Measurements from ENCODE around the gene U2SURP.
"Not testable (repeated sequence)": the region's sequence is repeated elsewhere in the genome, so short reads cannot be mapped to it uniquely, and the experiment has no call there.

Gene U2SURP

DNA sequence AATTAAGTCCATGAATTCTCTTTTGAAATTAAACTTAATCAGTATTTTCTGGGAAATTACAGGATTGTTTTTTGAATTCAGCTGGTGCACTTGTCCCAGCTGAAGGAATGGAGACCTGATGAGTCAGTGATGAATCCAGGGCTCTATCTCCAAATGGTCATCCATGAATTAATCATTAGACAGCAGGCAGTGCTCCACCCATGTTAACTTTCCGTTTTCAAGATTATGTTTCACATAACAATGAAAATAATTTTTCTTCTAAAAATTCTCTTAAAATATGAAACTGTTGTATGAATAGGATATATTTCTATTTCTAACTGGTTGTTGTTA is 24.0 kb upstream of the U2SURP start:
- no peak for DNase-seq

DNA sequence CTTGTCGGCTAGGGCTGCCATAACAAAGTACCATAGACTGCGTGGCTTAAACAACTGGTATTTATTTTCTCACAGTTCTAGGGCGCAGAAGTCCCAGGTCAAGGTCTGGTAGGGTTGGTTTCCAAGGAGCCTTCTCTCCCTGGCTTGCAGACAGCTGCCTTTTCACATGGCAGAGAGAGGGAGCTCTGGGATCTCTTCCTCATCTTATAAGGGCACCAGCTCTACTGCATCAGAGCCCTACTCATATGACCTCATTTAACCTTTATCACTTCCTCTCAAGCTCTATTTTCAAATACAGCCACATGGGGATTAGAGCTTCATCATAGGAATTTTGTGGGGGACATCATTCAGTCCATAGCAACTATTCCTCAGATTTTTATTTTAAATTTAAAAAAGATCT is 20.3 kb upstream of the U2SURP start:
- DNase-seq, result no peak

DNA sequence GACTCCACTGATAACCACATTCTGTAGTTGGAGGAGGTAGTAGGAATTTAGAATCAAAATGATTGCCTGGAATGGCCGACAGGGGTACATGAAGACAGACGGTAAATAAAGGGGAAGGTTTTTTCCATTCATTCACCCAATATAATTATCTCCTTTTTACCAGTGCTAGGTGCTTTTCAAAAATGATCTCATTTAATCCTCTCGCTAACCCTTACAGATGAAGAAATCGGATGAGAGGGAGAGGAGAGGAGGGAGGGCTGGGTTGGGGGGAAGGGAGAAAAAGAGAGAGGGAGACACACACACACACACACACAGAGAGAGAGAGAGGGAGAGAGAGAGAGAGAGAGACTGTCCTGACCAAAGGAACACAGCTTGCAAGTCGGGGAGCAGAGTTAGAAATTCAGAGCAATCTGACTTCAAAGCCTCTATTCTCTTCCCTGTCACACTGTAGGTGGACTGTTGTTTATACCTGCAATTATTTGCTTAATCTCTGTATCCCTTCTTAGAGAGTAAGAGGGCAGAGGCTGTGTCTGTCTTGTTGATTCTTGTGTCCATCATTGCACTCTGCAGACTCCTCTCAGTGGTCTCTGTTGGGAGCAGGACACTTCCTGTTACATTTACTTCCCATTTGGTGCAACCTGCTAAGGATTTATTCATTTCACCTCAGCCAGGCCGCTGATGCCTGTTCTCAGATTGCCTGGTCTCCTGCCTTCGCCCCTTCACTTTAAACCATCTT is 19.2 kb upstream of the U2SURP start:
- no peak for DNase-seq

DNA sequence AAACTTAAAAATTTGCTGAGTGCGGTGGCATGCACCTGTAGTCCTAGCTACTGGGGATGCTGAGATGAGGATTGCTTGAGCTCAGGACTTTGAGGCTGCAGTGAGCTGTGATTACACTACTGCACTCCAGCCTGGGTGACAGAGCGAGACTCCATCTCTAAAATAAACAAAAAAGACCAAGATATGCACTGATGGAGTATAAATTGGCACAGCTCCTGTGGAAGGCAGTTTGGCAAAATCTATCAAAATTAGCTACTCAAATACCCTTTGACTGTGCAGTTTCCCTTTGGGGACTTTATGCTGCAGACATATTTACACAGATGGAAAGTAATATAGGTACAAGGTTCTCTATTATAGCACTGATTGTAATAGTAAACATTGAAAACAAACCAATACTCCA is 18.1 kb upstream of the U2SURP start:
- DNase-seq, result no peak

DNA sequence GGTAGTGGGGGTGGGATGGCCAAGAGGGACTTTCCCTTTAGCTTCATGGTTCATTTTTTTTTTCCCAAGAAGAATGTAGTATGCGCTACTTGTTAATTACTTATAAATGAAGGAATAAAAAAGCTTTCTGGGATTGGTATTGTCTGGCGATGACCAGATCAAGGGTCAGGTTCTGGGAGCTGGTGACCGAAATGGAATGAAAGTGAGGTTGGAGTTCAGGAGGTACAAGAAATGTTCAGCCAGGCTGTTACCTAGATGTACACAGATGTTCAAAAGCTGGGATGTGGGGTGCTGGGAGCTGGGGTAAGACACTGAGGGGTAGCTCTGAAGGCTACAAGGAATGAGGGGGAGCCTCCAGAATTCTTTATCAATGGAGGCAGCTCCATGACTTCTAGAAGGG is 17.1 kb upstream of the U2SURP start:
- DNase-seq, result no peak

DNA sequence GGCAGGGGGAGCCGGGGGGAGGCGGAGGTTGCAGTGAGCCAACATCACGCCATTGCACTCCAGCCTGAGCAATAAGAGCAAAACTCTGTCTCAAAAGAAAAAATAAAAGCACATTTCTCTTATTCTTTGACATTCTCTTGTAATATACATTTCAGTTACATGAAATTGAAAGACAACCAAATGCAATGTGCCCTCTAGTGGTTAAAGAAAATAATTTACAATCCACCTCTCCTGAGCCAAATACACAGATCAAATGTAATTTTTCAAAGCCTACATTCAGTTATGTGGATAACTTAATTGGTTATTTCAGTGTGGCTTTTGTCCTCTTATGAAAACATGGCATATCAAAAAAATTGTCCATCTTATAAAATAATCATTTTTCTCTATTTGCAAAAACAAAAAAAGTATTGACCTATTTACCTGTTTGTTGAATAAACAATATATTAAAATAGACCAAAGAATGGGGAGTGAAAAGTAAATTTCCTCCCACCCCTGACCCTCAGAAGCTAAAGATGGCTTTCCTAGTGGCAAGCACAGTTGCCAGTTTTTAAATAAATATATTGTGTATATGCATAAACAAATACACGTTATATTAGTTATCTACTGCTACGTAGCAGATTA is 14.2 kb upstream of the U2SURP start:
- DNase-seq, result no peak

DNA sequence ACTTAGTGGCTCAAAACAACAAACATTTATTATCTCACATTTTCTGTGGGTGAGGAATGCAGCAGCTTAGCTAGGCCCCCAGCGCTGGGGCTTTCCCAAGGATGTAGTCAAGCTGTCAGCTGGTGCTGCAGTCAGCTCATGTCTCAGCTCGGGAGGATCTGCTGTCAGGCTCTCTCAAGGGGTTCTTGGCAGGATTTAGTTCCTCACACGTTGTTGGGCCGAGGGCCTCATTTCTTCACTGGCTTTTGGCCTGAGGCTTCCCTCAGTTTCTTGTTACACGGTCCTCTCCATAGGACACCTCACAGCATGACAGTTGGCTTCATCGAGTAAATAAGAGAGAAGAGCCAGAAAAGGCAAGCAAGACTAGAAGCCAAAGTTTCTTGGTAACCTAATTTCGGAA is 13.7 kb upstream of the U2SURP start:
- no peak for DNase-seq

DNA sequence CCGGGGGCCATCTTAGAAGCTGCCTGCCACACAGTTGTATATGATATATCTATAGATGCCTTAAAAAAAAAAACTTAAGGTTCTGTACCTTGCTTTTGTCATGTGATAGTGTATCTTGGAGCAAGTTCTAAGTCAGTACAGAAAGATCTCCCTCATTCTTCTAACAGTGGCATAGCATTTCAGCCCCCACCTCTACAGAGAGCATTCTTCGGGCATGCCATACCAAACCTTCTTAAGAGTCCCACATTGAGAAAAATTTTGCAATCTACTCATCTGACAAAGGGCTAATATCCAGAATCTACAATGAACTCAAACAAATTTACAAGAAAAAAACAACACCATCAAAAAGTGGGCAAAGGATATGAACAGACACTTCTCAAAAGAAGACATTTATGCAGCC is 13.1 kb upstream of the U2SURP start:
- not testable (repeated sequence) for DNase-seq

DNA sequence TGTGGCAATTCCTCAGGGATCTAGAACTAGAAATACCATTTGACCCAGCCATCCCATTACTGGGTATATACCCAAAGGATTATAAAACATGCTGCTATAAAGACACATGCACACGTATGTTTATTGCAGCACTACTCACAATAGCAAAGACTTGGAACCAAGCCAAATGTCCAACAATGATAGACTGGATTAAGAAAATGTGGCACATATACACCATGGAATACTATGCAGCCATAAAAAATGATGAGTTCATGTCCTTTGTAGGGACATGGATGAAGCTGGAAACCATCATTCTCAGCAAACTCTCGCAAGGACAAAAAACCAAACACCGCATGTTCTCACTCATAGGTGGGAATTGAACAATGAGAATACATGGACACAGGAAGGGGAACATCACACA is 12.5 kb upstream of the U2SURP start:
- DNase-seq, result not testable (repeated sequence)

DNA sequence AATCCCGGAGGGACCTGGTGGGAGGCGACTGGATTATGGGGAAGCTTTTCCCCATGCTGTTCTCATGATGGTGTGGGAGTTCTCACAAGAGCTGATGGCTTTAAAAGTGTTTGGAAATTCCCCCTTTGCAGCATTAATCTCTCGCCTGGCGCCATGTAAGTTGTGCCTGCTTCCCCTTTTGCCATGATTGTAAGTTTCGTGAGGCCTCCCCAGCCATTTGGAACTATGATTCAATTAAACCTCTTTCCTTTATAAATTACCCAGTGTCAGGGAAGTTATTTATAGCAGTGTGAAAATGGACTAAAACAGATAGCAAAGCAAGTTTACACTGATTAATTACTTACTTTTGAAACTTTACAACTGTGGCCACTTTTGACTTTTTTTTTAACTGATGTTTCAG is 10.6 kb upstream of the U2SURP start:
- DNase-seq, result no peak

DNA sequence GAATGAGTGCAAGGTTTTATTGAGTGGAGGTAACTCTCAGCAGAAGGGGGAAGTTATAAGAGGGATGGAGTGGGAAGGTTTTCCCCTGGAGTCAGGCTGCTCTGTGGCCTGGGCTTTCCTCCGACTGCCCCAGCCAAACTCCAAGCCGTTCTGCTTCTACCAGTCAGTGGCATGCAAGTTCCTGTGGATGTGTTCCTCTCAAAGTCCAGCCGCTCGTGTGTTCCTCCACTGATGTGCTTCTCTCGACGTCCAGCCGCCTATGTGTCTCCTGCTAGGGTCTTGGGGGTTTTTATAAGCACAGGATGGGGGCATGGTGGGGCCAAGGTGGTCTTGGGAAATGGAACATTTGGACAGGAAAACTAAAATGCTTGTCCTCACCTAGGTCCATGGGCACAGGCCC is 9.0 kb upstream of the U2SURP start:
- no peak for DNase-seq

DNA sequence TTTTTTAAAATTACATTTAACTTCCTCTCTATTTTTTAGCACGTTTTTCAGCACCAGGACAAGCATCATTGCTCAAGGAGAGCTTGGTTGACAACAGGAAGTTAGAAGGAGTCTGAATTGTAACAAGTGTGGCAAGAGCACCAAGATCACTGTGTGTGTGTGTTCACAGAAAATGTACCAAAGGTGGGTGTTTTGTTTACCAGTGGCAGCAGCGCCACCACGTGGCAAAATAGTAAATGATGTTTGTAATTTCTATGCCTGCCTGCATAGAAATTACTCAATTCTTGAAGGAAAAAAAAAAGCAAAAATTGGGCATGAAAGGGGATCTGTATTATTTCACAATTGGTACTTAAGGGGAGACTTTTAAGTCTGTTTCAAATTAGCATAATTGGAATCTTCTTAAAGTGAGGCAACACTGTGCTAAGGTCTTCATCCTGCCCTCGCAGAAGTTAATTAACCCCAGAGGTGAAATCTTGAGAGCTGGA is 7.4 kb upstream of the U2SURP start:
- DNase-seq, result peak; percentile 40

DNA sequence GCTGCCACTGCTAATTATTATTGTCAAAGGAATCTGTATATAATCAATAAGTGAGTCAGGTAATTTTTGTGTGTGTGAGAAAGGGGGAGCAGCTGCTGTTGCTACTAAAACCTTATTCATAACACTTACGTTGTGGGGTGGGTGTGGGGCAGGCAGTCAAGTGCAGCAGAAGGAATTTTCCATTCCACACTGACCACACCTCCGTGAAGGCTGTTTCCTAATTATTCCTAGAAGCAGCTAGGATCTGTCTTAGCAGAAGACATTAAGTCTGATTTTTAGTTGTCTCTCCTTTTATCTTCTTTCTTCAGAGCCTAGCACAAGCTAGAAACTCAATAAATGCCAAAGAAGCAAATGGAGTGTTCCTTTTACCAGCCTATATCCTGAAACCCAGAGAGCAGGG is 4.0 kb upstream of the U2SURP start:
- DNase-seq, result no peak

DNA sequence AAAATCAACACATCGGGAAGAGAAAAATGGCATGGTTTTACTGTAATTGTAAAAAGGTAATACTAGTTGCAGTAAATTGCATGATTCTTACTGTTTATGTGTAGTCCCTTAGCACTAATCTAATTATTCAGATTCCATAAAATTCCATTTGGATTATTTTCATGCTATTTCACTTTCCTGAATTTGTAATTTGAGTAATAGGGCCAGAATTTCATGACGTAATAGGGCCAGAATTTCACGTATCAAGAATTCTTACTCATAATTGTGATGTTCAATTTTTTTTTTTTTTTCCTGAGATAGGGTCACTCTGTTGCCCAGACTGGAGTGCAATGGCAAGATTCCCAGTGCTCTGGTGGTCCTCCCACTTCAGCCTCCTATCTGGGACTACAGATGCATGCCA is 2.9 kb upstream of the U2SURP start:
- no peak for DNase-seq

DNA sequence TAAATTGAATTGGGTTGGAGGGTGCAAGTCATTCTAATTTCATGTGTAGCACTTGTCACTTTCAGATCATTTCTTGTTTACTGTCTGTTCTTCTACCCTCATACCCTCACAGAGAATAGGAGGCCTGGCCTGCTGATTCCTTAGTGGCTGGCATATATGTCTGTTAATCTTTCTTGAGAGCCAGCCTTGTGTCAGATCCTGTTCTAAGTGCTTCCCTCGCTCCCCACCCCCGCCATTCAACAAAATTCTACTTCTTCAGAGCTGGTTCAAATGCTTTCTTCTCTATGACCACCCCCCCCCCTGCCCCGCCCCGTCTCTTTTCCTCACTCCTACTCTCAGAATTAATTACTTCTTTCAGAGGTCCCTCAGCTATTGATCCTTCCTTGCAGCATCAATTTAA is 1.5 kb upstream of the U2SURP start:
- no peak for DNase-seq

DNA sequence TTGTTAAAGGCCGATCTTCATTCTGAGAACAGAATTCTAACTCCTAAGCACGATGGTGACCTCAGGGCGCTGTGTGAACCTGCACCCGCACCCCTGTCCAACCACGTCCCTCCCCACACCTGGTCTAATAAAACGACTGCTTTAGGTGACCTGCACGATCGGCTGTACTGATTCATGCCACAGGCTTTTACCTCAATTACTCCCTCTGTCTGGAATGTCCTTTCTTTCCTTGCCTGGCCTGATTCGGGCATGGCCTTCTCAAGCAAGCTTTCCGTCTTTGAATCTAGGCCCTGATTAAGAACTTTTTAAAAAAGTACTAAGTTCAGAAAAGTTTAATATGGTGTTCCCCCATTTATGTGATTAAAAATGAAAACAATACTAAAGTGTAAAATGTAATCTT is 842 bp upstream of the U2SURP start:
- DNase-seq, result no peak

DNA sequence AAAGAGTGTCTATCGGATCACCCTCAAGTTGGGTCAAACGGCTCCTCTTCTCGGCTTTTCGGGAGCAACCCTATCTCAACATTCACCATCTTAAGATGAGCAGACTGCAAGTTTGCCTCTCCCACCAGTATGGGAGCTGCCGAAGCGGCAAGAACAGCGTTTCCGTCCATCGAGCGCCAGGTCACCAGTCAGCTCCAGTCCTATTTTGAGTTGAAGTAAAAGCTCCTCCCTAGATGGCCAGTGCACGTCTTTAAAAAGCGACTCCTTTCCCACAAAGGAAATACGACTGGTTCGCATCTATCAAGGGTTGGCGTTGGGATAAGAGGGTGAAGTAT is 369 bp upstream of the U2SURP start:
- no peak for DNase-seq

DNA sequence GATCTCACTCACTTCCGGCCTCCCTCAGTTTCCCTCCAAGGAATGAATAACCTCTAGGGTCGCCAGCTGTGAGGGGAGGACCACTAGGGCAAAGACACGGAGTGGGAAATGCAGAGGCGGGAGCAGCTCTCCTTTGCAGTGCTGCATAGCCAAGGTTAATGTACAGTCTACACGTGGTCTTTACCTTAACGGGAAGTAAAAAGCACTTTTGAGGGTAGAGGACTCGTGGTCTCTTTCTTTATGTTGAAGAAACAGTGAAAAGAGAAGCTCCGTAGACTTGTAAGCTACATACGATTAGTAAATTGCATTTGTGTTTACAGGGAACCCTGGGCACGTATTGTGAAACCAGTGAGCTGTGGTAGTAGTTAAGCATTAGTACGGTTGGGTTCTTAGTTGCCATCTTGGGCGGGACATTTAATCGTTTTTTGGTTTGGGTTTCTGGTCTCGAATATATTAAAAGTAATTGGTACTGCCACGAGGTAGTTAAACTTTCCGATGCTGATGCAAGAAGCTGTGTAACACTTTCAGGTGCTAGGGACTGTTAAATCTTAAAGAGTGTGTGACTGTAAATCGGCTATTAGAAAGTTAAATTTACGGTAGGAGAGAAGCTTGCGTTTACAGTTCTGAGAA is 828 bp downstream of the U2SURP start:
- DNase-seq, result no peak

DNA sequence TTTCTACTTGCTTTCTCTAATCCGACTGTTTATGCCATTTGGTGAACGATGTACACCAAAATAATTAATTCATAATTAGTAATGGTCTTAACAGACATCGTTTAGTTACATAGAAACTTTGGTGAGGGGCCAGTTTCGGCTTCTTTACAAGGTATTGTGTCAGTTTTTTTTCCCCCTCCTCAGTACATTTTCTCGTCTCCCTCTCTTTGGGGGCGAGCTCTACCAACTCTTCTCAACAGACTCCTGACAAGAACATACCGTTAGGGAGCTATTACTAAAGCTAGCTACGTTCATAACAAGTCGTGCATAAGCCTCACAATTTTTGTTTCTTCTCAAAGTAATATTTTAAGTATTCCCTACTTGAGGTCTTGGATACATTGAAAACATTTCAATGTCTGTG is 1.4 kb downstream of the U2SURP start:
- DNase-seq, result no peak

DNA sequence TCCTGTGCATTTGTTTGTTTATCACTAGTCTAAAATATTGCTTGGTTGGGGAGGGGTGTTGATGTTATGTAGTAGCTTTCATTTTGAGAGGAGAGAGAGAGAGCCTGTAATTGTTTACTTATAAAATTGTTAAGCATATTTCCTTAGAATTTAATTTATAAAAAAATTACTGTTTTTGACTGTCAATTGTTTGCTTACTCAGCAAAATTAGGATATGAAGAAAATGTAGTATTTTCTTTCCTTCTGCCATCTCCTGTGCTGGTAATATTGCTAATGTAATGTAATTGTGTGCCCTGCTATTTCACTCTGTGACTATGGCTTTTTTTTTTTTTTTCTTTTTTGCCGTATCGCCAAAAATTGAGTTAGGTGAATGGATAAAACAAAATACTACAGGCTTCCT is 3.5 kb downstream of the U2SURP start:
- DNase-seq, result no peak

DNA sequence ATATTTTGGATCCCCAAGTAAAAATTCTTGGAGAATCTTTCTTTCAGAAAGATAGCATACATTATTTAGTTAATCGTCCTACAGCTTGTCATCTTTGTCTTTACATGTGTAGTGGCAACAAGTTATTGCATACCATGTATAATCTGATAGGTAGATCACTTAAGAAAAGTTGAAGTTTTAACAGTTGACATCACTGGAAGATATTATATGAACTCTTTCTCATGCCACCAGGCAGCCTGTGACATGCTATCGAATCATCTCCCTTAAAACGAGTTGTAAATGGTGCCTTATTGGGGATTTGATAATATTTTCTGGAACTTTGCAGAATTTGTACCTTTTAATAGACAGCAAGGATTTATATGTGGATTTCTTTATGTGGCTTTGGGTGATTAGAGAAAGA is 8.7 kb downstream of the U2SURP start:
- DNase-seq, result no peak

DNA sequence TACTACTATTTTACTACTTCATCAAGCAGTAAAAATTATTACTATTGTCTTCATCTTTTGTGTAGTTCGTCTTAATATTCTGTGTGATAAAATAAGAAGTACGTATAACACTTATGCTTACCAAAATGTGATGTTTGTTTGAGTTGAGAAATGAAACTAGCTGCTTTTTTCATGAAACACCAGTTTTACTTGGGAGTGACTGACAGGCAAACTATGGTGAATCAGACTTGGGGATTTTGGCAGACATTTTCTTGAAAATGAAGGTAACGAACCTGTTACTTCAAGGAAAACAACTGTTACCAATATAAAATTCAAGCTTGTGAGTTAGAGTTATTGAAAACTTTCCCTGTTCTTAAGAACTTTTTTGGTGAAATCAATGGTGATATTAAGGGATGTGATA is 10.3 kb downstream of the U2SURP start:
- DNase-seq, result no peak

DNA sequence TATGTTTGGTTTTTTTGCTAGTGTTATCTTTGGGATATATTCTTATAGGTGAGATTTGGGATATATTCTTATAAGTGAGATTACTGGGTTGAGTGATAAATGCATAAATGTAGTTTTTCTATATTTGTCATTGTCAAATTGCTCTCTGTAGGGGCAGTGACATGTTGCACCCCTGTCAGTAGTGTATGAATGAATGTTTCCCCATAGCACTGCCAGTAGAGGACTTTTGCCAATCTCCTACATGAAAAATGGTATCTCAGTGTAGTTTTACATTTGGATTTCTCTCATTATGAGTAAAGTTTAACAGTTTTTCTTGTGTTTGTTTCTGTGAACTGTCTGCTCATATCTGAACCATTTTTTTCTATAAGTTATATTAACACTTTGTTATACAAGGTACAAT is 13.6 kb downstream of the U2SURP start:
- no peak for DNase-seq

DNA sequence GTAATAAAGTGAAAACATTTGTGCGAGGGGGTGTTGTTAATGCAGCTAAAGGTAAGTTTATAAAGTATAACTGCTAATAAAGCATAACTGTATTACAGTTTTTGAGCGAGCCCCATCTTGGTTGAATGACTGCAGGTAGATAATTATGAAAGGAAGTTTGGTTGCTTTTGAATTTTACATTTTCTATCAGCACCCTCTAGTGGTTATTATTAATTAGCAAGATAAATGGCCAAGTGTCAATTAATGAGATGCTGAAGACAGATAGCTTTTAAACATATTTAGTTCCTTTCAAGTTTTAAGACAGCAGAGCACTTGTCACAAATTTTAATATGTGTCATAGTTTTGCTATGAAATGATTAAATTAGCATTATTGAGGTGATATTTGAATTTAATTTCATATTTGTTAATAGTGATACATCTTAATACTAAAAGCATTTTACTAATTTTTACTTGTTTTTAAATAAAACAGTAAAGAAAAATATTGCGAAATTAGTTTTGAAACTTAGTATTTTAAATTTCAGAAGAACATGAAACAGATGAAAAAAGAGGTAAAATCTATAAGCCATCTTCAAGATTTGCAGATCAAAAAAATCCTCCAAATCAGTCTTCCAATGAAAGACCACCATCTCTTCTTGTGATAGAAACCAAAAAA is 15.1 kb downstream of the U2SURP start:
- DNase-seq, result no peak
